HG03064 (cell line): ENCODE results near the gene KCNT1.

Source experiments
- ATAC-seq: cut with Tn5 transposase; IDR thresholded peaks from one replicate; pipeline ENCODE4 v1.9.1; 2021; ENCODE audit warnings: low read depth; ENCODE audit not compliant: unreplicated experiment

Gene KCNT1

GRCh38 chr9:135719472-135719871, 17.5 kb downstream of the KCNT1 start:
- no peak for ATAC-seq

DNA sequence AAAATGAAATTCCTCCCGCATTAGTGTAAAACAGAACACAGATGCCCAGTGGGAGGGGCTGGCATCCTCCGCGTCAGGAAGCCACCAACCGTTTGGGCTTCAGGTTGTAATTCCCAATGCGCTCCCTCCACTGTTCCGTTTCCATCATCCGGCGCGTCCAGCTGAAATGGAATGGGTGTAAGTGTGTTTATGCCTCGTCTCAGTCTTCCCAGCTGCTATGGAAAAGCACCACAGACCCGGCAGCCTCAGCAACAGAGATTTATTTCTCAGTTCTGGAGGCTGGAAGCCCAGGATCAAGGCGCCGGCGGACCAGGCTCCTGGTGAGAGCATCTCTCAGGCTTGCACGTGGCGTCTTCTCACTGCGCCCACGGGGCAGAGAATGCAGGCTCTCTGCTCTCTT, 20.4 kb downstream of the KCNT1 start:
- ATAC-seq, result no peak

- no peak for ATAC-seq
Measured at GRCh38 chr9:135724186-135724787, 22.3 kb downstream of the KCNT1 start.

DNA sequence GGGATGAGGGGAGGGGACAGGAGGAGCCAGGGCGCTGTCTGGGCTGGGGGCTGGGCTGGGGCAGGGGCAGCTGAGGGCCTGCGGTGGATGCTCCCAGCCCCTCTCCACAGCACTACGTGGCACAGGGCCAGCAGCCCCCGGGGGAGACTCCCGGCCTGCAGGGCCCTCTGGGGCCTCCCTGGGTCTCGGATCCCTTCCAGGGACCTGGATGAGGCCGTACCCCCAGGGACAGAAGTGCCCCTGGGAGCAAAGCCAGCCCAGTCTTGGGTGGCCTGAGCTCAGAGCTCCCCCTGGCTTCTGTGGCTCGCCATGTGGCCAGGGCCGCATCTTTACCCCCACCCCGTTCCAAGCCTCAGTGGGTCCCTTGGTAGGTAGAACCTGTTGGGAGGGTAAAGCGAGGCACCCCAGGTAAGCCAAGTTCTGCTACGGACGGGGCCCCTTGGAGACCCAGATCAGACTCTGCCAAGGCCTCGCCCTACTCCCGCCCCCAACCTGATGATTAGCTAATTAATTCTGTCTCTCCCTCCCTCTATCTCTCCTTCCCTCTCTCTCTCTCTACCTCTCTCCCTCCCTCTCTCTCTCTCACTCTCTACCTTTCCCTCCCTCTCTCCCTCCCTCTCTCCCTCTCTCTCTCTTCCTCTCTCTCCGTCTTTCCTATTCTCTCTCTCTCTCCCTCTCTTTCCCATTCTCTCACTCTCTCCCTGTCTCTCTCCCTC, 24.3 kb downstream of the KCNT1 start:
- ATAC-seq, result no peak

GRCh38 chr9:135727257-135727875, 25.4 kb downstream of the KCNT1 start:
- no peak for ATAC-seq

GRCh38 chr9:135728436-135729110, 26.6 kb downstream of the KCNT1 start:
- ATAC-seq, result no peak

DNA sequence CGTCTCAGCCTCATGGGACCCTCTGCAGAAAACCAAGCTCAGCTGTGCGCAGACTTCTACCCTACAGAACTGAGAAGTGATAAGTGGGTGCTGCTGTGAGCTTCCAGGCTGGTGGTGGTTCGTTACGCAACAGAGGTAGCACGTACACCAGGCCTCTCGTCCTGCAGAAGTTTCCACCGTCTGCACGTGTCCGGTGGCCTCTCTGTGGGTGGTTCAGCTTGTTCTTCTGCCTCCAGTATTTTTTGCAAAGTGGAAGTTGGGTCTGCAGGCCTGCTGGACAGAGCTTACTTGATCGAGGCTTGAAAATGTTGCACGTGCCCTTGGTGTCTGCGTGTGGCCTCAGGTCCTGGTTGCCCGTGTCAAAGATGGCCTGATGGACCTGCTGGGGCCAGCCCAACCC, 27.5 kb downstream of the KCNT1 start:
- no peak for ATAC-seq

GRCh38 chr9:135731454-135731853, 29.5 kb downstream of the KCNT1 start:
- ATAC-seq, result no peak

DNA sequence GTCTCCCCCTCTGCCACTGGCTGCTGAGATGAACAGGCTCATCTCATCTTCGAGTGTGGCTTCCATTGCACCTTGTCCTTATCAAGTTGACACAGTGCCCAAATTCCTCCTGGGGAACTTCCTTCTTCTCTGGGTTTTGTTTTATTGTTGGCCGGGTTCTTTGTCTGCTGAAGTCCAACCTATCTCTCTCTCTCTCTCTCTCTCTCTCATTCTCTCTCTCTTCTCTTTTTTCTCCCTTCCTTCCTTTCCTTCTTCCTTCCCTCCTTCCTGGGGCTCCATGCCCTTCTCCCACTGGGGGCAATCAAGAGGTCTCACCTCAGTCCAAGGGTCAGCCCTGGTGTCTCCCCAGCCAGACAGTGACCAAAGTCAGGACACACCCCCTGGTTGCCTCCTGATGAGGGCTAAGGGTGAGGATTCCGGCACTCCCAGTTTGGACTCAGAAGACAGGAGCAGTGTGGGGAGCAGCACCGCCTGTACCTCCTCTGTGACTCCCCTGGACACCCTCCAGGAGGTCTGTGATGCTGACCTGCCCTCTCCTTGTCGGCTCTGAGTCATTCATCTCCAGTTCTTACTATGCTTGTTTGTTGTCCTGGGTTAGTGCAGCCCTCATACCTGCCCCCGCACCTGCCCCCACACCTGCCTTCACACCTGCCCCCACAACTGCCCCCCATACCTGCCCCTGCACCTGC, 30.7 kb downstream of the KCNT1 start:
- no peak for ATAC-seq

DNA sequence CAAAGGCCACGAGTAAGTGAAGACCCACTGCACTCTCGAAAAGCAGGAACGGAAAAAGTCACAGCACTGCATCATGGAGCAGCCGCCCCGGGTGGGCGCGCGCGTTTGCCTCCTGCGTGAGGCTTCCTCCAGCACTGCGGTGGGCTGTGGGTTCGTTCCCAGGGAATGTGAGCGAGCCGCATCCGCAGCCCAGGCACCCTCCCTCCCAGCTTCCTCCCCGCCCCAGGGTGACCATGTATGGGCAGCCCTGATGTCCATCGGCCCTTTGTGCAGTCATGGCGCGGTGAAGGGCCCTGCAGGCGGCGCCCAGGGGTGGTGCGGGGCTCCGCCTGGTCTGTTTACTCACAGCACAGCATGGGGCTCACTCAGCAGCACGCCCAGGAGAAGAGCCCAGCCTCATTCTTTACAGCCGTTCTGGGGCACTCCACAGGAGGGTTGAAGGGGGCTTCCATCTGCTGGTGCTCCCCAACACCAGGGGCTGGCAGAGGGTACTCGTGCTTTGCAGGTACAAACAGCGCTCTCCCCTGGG, 32.7 kb downstream of the KCNT1 start:
- no peak for ATAC-seq

GRCh38 chr9:135736272-135736978, 34.4 kb downstream of the KCNT1 start:
- no peak for ATAC-seq

DNA sequence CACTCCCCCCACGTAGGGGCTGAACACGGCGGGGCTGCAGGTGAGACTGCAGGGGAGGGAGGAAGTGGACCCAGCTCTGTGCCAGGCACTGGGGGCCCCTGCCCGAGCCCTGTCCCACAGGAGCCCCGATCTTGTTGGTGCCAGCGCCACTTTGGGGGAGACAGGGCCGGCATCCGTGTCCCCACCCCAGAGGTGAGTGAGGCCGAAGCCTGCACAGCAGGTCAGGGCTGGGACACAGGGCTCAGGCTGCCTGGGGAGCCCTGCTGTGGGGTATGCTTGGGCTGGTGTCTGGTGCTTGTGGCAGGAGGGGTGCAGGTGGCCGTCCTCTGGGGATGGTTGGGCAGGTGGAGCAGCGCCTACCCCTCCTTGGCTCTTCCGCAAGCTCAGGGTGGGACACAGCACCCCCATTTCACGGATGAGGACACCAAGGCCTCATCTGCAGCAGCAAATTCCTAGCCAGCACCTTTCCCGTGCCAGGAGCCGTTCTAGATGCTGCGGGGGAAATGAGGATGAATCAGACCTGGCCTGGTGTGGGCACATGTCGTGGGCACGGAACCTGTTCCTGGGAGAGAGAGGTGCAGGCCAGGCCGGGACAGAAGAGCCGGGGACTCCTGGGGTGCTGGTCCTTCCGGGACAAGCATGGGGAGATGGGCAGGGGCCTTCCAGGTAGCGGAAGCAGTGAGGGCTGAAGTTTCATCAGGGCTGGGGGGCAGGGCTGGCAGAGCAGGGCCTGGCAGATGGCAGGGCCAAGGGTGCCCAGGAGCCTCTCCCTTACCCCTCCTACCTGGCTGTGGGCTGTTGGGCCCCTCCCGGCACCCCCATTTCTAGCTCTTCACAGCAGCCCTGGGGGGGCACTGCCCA, 35.2 kb downstream of the KCNT1 start:
- no peak for ATAC-seq

- no peak for ATAC-seq
Measured at GRCh38 chr9:135737840-135738521, 36.0 kb downstream of the KCNT1 start.

DNA sequence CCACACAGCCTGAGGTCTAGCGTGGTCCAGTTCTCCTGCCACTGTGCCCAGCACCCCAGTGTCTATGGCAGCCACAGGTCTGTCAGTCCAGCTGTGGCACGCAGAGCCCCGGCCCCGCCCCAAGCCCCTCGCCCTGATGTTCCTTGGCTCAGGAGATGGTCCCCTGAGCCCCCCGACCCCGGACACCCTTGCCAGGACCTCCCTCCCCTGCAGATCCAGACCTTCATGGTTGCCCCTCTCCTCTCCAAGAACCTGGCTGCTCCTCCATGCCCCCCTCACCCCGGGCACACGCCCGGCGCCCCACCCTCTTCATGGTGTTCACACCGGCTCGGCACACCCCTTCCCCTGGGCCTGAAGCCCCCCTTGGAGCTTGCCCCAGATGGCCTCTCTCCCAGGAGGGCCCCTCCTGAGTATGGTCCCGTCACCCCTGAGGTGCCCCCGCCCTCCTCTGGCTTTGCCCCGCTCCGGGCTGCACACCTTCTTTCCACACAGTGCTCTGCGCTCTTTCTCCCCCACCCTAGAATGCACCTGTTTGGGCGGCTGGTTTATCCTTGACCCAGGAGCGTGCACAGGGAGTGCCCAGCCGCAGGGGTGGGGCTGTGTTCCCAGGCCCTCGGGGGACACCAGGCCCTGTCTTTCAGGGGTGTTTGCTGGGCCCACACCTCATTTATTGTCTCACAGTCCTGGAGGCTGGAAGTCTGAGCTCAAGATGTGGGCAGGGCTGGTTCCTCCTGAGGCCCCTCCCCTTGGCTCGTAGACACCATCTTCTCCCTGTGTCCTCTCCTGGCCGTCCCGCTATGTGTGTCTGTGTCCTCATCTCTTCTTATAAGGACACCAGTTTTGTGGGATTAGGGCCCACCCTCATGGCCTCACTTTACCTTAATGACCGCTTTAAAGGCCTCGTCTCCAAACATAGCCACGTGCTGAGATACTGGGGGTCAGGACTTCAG, 37.6 kb downstream of the KCNT1 start:
- ATAC-seq, result no peak

DNA sequence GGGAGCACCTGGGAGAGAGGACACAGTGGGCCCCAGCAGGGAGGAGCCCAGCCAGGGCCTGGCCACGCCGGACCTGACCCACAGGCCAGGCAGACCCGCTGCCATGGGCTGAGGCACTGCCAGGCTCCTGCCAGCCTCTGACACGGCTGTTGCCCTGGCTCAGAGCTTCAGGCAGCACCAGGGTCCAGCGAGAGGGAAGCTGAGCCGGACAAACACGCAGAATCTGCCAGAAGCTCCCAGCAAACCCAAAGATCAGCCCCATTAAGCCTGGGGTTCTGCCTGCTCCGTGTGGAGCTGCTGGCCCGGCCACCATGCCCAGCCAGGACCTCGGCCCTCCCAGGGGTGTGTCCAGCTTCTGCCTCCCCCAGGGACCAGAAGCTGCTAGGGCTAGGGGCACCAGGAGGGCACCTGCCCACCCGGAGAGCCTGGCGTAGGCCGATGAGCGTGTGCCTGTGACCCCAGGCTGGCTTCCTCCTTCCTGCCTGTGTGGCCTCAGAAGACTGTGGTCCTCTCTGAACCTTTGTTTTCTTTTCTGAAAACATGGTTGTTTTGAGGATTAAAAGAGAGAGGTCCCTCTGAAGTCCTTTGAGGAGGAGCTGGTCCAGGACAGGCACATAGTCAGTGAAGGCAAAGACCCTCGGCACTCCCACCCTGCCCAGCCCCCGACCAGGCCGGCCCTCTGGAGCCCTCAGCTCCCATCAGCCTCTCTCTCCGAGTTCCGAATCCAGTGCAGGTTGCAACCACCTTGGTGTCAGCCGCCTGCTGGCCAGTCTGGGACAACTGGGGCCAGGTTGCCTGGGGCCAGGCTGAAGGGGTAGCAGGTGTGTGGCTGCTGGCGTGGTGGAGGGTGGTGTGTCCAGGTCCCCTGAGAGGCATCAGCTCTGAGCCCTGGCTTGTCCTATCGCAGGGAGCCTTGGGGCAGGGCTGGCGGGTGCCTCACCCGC, 39.6 kb downstream of the KCNT1 start:
- no peak for ATAC-seq

DNA sequence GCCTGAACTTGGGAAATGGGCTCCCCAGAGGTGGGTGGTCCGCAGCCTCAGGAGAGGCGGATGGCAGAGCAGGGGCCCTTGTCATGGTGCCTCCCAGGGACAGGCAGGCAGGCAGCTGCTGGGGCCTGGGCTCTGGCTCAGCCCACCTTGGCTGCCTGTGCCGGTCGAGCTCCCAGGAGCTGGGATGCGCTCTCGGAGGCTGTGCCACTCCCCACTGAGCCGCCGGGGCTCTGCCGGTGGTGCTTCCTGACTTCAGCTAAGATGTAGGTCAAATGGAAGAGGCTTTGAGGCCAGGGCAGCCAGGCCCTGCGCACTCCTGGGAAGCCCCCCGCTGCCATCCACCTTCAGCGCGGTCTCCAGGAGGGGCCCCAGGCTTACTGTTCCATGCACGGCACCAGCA, 41.0 kb downstream of the KCNT1 start:
- no peak for ATAC-seq
